Naive thymus-derived CD4-positive, alpha-beta T cell (primary cell): Measurements from ENCODE around the gene WBP2NL. TPM values are rescaled to one million over a fixed set of nuclear protein-coding genes. Genes with fewer than 3 reads are reported as not detected.

Experiments used
- ATAC-seq: fragments of 150-1000 bp; cut with Tn5 transposase; 2 replicates; pipeline ENCODE4 v1.10.0; 2021; ENCODE audit warnings: mild to moderate bottlenecking, moderate library complexity
- CTCF ChIA-PET: fragments of 350-600 bp; sonication (Branson Sonifier 250); formaldehyde crosslinking; loops from one replicate; lab custom pipeline; 2021; ENCODE audit warnings: antibody characterized with exemption; lab: Charles Lee
- POLR2A ChIA-PET: fragments of 350-600 bp; sonication (Branson Sonifier 250); formaldehyde crosslinking; loops from one replicate; lab custom pipeline; 2021; ENCODE audit warnings: antibody characterized with exemption, inconsistent platforms; lab: Charles Lee
- DNase-seq, 9 donors: peaks; one replicate each; pipeline versions ENCODE4 v3.0.0 to v3.0.0-alpha.2; 2020 to 2022; ENCODE audit warnings: mixed read lengths in 1 of 9
- H3K27ac ChIP-seq: one replicate; pipeline ENCODE4 v1.7.0; 2013; ENCODE audit warnings: mild to moderate bottlenecking, low read depth, low read length, moderate library complexity
- H3K27me3 ChIP-seq, 2 donors: one replicate each; pipeline ENCODE4 v1.7.0; 2013; ENCODE audit warnings: low read length in 2 of 2, mild to moderate bottlenecking in 2 of 2, moderate library complexity in 2 of 2; ENCODE audit not compliant: control insufficient read depth in 2 of 2, insufficient read depth in 2 of 2
- H3K36me3 ChIP-seq, 3 experiments: 1 replicate in 2 of 3; 2 replicates in 1 of 3; pipeline ENCODE4 v1.7.0; 2013; ENCODE audit warnings: low read length in 3 of 3, mild to moderate bottlenecking in 3 of 3, moderate library complexity in 1 of 3; ENCODE audit not compliant: insufficient read depth in 3 of 3, control insufficient read depth in 2 of 3
- H3K4me1 ChIP-seq, 2 donors: one replicate each; pipeline ENCODE4 v1.7.0; 2013; ENCODE audit warnings: low read length in 2 of 2, mild to moderate bottlenecking in 2 of 2, moderate library complexity in 1 of 2; ENCODE audit not compliant: control insufficient read depth in 2 of 2, insufficient read depth in 2 of 2
- H3K4me3 ChIP-seq: 2 replicates; pipeline ENCODE4 v1.7.0; 2013; ENCODE audit warnings: mild to moderate bottlenecking, low read length
- H3K9me3 ChIP-seq, 3 experiments: 1 replicate in 2 of 3; 2 replicates in 1 of 3; pipeline ENCODE4 v1.7.0; 2013; ENCODE audit warnings: low read length in 3 of 3; ENCODE audit not compliant: control insufficient read depth in 2 of 3
- H3K27ac Mint-ChIP-seq, 9 donors: one replicate each; pipeline ENCODE4 v1.8.0; 2020 to 2022; ENCODE audit warnings: mixed read lengths in 9 of 9, mild to moderate bottlenecking in 8 of 9, moderate library complexity in 5 of 9, inconsistent platforms in 2 of 9
- H3K27me3 Mint-ChIP-seq, 5 donors: one replicate each; pipeline ENCODE4 v1.8.0; 2021 to 2022; ENCODE audit warnings: mixed read lengths in 5 of 5, mild to moderate bottlenecking in 1 of 5
- H3K36me3 Mint-ChIP-seq, 5 donors: one replicate each; pipeline ENCODE4 v1.8.0; 2020 to 2022; ENCODE audit warnings: mixed read lengths in 5 of 5, mild to moderate bottlenecking in 3 of 5, inconsistent platforms in 1 of 5
- H3K4me1 Mint-ChIP-seq, 7 donors: one replicate each; pipeline ENCODE4 v1.8.0; 2020 to 2022; ENCODE audit warnings: mixed read lengths in 7 of 7, mild to moderate bottlenecking in 3 of 7, inconsistent platforms in 1 of 7
- H3K4me3 Mint-ChIP-seq, 10 donors: one replicate each; pipeline ENCODE4 v1.8.0; 2020 to 2022; ENCODE audit warnings: mild to moderate bottlenecking in 10 of 10, mixed read lengths in 10 of 10, moderate library complexity in 6 of 10, inconsistent platforms in 2 of 10
- H3K9me3 Mint-ChIP-seq, 11 donors: one replicate each; pipeline ENCODE4 v1.8.0; 2020 to 2022; ENCODE audit warnings: mixed read lengths in 11 of 11, mild to moderate bottlenecking in 4 of 11, inconsistent platforms in 1 of 11, moderate library complexity in 1 of 11
- intact Hi-C, 2 donors: fragments of 100-400 bp; cut with micrococcal nuclease; formaldehyde crosslinking; loops; one replicate each; pipeline ENCODE4 v1.15.1; 2023
- polyA plus RNA-seq, 2 donors: library from polyadenylated mRNA; unstranded; fragments of 300-500 nt; fragmentation: Illumina TruSeq; gene quantifications; one replicate each; pipeline ENCODE4 v1.2.3, GENCODE V29; 2021
- total RNA-seq, 6 experiments: library from RNA in 5 of 6; stranded (reverse) in 5 of 6; gene quantifications; 1 replicate in 5 of 6; 2 replicates in 1 of 6; pipeline ENCODE4 v1.2.3 and lab custom pipeline; 2021 to 2026

WBP2NL gene
- total and polyA plus RNA-seq, 7 experiments from 2014 or later = 0.43 to 5.7 (median 2.7) TPM; not detected in 1

- CTCF ChIA-PET = no interaction called here
- Mint-ChIP-seq H3K4me1 (peaks cover 1 to 14% (median 5%) of the 10 kb centered on the region in 7 donors), H3K27me3 (peaks cover 18 to 54% (median 36%) of the 10 kb centered on the region in 5 donors)
These were observed 22.3 kb upstream of the WBP2NL start for GRCh38 chr22:41976070-41976901.

GRCh38 chr22:41976961-41977566 lies 21.5 kb upstream of the WBP2NL start:
- CTCF ChIA-PET = no interaction called here
- H3K4me1 Mint-ChIP-seq = peaks cover 1 to 14% (median 5%) of the 10 kb centered on the region in 7 donors
- no peaks in the 10 kb centered on the region for H3K9me3 ChIP-seq
- H3K27ac Mint-ChIP-seq = no peak overlapping the region
- H3K27me3 Mint-ChIP-seq = peaks cover 18 to 53% (median 28%) of the 10 kb centered on the region in 5 donors
- POLR2A ChIA-PET = interaction anchor here (0.6 kb wide), 1 partner anchor 982 kb away, joined by 4 read pairs; no protein-coding TSS in a partner anchor
- ATAC-seq (peak; percentile 28), DNase-seq (peak in 3 of 9 donors; percentile 13 to 17 (median 16))
- H3K36me3 Mint-ChIP-seq = no peaks in the 10 kb centered on the region
- H3K36me3 ChIP-seq = no peaks in the 10 kb centered on the region
- no peak overlapping the region for H3K27ac ChIP-seq
- peaks cover 0 to 3% of the 10 kb centered on the region in 2 donors for H3K4me1 ChIP-seq
- H3K4me3 Mint-ChIP-seq = peak overlapping the region; percentile 60 to 76 (median 70)
- H3K27me3 ChIP-seq = no peaks in the 10 kb centered on the region
- peak overlapping the region; percentile 47 for H3K4me3 ChIP-seq
- no peaks in the 10 kb centered on the region for H3K9me3 Mint-ChIP-seq
- intact Hi-C loops = loop anchor here in 1 of 2 donors (2.0 kb wide), 1 partner anchor 22 kb away; the partner anchor contains the start of gene WBP2NL

More at GRCh38 chr22:41976070-41976901, 22.3 kb upstream of the WBP2NL start:
- Histone ChIP-seq H3K27me3 (no peaks in the 10 kb centered on the region), H3K4me1 (peaks cover 0 to 3% of the 10 kb centered on the region in 2 donors), H3K27ac (no peak overlapping the region), H3K4me3 (peak overlapping the region; percentile 33), H3K9me3 (no peaks in the 10 kb centered on the region), H3K36me3 (no peaks in the 10 kb centered on the region)
- DNase-seq = peak in 6 of 9 donors; percentile 18 to 80 (median 34)
- ATAC-seq = peak; percentile 83
- Mint-ChIP-seq H3K36me3 (no peaks in the 10 kb centered on the region), H3K27ac (peak overlapping the region in 1 of 9 donors; percentile 7), H3K9me3 (no peaks in the 10 kb centered on the region), H3K4me3 (peak overlapping the region; percentile 57 to 81 (median 76))
- intact Hi-C loops = loop anchor here in 1 of 2 donors (2.0 kb wide), 1 partner anchor 23 kb away; the partner anchor contains the start of gene WBP2NL
- POLR2A ChIA-PET = no interaction called here

- POLR2A ChIA-PET = no interaction called here
- peak overlapping the region in 1 of 9 donors; percentile 68 for H3K27ac Mint-ChIP-seq
- CTCF ChIA-PET = no interaction called here
- H3K36me3 ChIP-seq = no peaks in the 10 kb centered on the region
- DNase-seq (no peak), ATAC-seq (no peak)
- peaks cover 0 to 3% of the 10 kb centered on the region in 2 donors for H3K4me1 ChIP-seq
- no peaks in the 10 kb centered on the region for H3K9me3 Mint-ChIP-seq
- no peaks in the 10 kb centered on the region for H3K36me3 Mint-ChIP-seq
- no peak overlapping the region for H3K4me3 ChIP-seq
- peaks cover 1 to 14% (median 5%) of the 10 kb centered on the region in 7 donors for H3K4me1 Mint-ChIP-seq
- intact Hi-C loops = no loop called here
- H3K27ac ChIP-seq = no peak overlapping the region
- H3K9me3 ChIP-seq = no peaks in the 10 kb centered on the region
- peak overlapping the region in 4 of 10 donors; percentile 13 to 41 (median 22) for H3K4me3 Mint-ChIP-seq
- H3K27me3 ChIP-seq = no peaks in the 10 kb centered on the region
- H3K27me3 Mint-ChIP-seq = peaks cover 12 to 44% (median 19%) of the 10 kb centered on the region in 5 donors
These were observed 19.9 kb upstream of the WBP2NL start for GRCh38 chr22:41978732-41979131.

- CTCF ChIA-PET = interaction anchor here (0.6 to 1.2 kb wide), 2 partner anchors 12 to 28 kb away, joined by 3 read pairs; partner anchors contain the start of gene SMIM45
- Histone ChIP-seq H3K4me3 (no peak overlapping the region), H3K36me3 (no peaks in the 10 kb centered on the region), H3K27ac (no peak overlapping the region), H3K4me1 (peaks cover 0 to 3% of the 10 kb centered on the region in 2 donors), H3K9me3 (no peaks in the 10 kb centered on the region), H3K27me3 (no peaks in the 10 kb centered on the region)
- H3K4me1 Mint-ChIP-seq = peaks cover 1 to 14% (median 5%) of the 10 kb centered on the region in 7 donors
- H3K36me3 Mint-ChIP-seq = no peaks in the 10 kb centered on the region
- intact Hi-C loops = no loop called here
- no peaks in the 10 kb centered on the region for H3K9me3 Mint-ChIP-seq
- DNase-seq (no peak), ATAC-seq (no peak)
- peaks cover 12 to 37% (median 19%) of the 10 kb centered on the region in 5 donors for H3K27me3 Mint-ChIP-seq
- H3K4me3 Mint-ChIP-seq = peak overlapping the region in 1 of 10 donors; percentile 29
- POLR2A ChIA-PET = interaction anchor here (0.6 to 1.0 kb wide), 2 partner anchors 63 to 193 kb away, joined by 3 read pairs; no protein-coding TSS in a partner anchor
- H3K27ac Mint-ChIP-seq = no peak overlapping the region
These were observed 19.0 kb upstream of the WBP2NL start for GRCh38 chr22:41979423-41980250.

- peaks cover 0 to 4% (median 0%) of the 10 kb centered on the region in 7 donors for H3K4me1 Mint-ChIP-seq
- no peak overlapping the region for H3K4me3 ChIP-seq
- H3K4me3 Mint-ChIP-seq = no peak overlapping the region
- no peaks in the 10 kb centered on the region for H3K9me3 ChIP-seq
- H3K27ac Mint-ChIP-seq = no peak overlapping the region
- CTCF ChIA-PET = no interaction called here
- no peak for ATAC-seq
- no peaks in the 10 kb centered on the region for H3K36me3 ChIP-seq
- H3K36me3 Mint-ChIP-seq = no peaks in the 10 kb centered on the region
- intact Hi-C loops = no loop called here
- POLR2A ChIA-PET = no interaction called here
- no peak for DNase-seq
- no peaks in the 10 kb centered on the region for H3K4me1 ChIP-seq
- no peak overlapping the region for H3K27ac ChIP-seq
- no peaks in the 10 kb centered on the region for H3K9me3 Mint-ChIP-seq
- H3K27me3 Mint-ChIP-seq = peaks cover 0 to 12% (median 6%) of the 10 kb centered on the region in 5 donors
- H3K27me3 ChIP-seq = no peaks in the 10 kb centered on the region
These were observed 15.7 kb upstream of the WBP2NL start for GRCh38 chr22:41982865-41983264.
